Urinary bladder (tissue), 4 donors: ENCODE measurements around the gene PALD1. TPM values are rescaled to one million over a fixed set of nuclear protein-coding genes. Genes with fewer than 3 reads are reported as not detected.
A peak's percentile ranks its signal among the peaks of the same experiment; 100 is the strongest.

ENCODE experiments used
- DNase-seq: peaks from one replicate; pipeline ENCODE4 v3.0.0-alpha.2; 2015; ENCODE audit errors: extremely low spot score
- H3K27ac ChIP-seq: one replicate; pipeline ENCODE4 v1.5.1; 2013; ENCODE audit warnings: low read depth, mild to moderate bottlenecking, moderate library complexity
- H3K36me3 ChIP-seq: one replicate; pipeline ENCODE4 v1.6.1; 2013; ENCODE audit warnings: mild to moderate bottlenecking, moderate library complexity; ENCODE audit not compliant: insufficient read depth
- H3K4me1 ChIP-seq: one replicate; pipeline ENCODE4 v1.6.1; 2013; ENCODE audit warnings: mild to moderate bottlenecking, moderate library complexity; ENCODE audit not compliant: insufficient read depth
- H3K4me3 ChIP-seq: one replicate; pipeline ENCODE4 v1.5.1; 2013; ENCODE audit warnings: low read depth, low read length
- WGBS: extraction: QIAGEN DNeasy Blood & Tissue Kit; methylation state at CpG from one replicate; pipeline ENCODE4 v1.1.7; 2013; 5-methylcytosine and 5-hydroxymethylcytosine counted together
- polyA plus RNA-seq: library from polyadenylated mRNA; stranded (reverse); fragments of 200-250 nt; gene quantifications from one replicate; pipeline ENCODE4 v1.2.3, GENCODE V29; 2013
- total RNA-seq: library from RNA; depleted of rRNA; stranded (reverse); fragments of >200 nt; gene quantifications from one replicate; pipeline ENCODE4 v1.2.3, GENCODE V29; 2014
- donor health status: healthy with polysubstance abuse.
- donor health status: healthy.

The PALD1 gene
- total and polyA plus RNA-seq, 2 donors: 5.7 to 10.2 TPM

DNA sequence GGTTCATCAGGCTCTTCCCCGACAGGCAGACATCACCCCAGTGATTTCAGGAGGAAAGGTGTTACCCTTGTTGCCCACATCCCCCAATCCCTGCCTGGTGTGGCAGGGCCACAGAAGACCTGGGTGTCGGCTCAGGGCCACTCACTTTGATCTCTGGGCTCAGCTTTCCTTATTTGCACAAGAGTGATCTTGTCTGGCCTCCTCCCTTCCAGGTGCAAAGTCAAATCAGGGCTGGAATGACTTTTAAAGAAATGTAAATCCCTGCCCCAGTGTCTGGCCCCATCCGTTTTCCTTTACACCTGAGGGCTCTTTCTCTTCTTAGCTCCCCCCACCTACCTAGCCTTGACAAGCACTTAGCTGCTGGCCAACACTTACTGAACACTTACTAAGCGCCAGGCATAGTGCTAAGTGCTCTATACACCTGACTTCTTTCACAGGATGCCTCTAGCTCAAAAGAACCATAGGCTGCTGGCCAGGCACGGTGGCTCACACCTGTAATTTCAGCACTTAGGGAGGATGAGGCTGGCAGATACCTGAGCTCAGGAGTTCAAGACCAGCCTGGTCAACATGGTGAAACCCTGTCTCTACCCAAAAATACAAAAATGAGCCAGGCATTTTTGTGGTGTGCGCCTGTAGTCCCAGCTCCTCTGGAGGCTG is 36.1 kb upstream of the PALD1 start:
- 90% methylated on average over 6 of the region's 6 CpGs for WGBS
- H3K4me3 ChIP-seq: no peak overlapping the region
- DNase-seq: no peak
- no peak overlapping the region for H3K27ac ChIP-seq
- no peaks in the 10 kb centered on the region for H3K36me3 ChIP-seq
- no peaks in the 10 kb centered on the region for H3K4me1 ChIP-seq

DNA sequence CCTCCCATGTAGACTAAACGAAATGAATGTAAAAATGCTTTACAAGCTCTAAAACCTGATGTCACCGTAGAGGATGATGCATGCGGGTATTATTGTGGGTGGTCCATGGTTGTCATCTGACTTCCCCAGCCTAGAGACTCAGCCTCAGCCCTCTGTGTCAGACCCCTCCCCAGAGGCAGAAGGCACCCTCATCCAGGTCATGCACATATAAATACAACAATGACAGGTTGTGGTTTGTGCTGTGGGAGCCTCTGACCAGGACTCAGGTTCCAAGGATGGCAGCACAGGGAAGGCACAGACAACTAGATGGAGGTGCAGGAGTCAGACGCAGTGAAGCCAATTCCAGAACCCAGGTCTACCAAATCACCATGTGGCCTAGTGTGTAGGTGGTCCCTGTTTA is 33.8 kb upstream of the PALD1 start:
- Histone ChIP-seq H3K36me3 (no peaks in the 10 kb centered on the region), H3K4me3 (no peak overlapping the region), H3K4me1 (no peaks in the 10 kb centered on the region), H3K27ac (no peak overlapping the region)
- WGBS: 81% methylated on average over 4 of the region's 4 CpGs
- no peak for DNase-seq

DNA sequence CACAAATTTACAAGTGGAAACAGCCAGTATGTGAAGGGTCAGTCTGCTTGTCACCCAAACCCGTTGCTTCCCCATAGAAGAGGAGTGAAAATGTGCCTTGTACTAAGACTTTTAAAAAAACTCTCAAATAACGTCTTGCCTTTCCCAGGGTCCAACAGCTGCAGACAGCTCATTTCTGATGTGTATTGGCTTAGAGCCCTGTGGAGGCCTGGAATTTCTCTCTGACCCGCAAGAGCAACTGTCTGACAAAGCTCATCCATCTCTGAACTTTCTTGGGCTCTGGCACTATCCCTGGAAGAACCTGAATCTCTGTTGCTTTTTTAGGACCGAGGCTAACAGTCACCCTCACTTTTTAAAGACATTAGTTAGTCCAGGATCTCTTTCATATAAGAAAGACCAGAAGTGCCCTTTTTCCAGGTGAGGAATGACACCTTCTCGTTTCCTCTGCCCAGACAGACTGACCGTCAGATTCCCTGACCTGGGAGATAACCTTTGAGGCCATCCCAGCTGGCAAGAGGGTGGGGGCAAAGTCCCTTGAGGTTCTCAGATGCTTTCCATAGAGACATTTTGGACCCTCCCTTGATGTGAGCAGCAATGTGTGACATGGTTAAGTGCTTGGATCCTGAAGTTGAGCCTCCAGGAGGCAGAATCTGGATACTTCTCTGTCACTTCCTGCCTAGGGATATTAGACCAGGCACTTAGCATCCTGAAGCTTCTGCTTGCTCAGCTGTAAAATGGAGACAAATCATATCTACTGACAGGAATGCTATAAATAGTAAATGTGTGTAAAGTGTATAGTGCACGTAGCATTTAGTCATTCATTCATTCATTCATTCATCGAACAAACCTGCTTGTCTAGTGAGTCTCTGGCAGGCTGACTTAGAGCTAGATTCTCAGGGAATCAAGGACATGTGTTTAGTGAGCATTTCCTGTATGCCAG is 32.6 kb upstream of the PALD1 start:
- no peak overlapping the region for H3K27ac ChIP-seq
- no peak for DNase-seq
- 42% methylated on average over 8 of the region's 8 CpGs for WGBS

DNA sequence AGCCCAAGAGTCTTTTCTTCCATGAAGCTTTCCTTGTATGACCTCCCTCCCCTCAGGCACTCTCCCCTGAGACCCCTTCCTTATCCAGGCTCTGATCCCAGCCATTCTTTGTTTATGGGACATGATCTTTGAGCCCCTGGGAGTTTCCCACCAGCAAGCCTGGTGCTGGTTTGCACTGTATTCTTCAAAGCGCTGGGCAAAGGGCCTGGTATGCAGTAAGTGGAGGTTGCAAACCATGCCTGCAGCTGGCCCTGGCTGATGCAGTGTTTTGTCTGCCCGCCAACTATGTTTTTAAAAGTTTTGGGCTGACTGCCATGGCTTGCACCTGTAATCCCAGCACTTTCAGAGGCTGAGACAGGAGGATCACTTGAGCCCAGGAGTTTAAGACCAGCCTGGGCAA is 30.3 kb upstream of the PALD1 start:
- 75% methylated on average over 2 of the region's 2 CpGs for WGBS
- Histone ChIP-seq H3K4me1 (no peaks in the 10 kb centered on the region), H3K36me3 (no peaks in the 10 kb centered on the region), H3K4me3 (no peak overlapping the region), H3K27ac (no peak overlapping the region)
- no peak for DNase-seq

More for the DNA sequence above, 32.6 kb upstream of the PALD1 start:
- no peak overlapping the region for H3K4me3 ChIP-seq
- H3K4me1 ChIP-seq: no peaks in the 10 kb centered on the region
- no peaks in the 10 kb centered on the region for H3K36me3 ChIP-seq

DNA sequence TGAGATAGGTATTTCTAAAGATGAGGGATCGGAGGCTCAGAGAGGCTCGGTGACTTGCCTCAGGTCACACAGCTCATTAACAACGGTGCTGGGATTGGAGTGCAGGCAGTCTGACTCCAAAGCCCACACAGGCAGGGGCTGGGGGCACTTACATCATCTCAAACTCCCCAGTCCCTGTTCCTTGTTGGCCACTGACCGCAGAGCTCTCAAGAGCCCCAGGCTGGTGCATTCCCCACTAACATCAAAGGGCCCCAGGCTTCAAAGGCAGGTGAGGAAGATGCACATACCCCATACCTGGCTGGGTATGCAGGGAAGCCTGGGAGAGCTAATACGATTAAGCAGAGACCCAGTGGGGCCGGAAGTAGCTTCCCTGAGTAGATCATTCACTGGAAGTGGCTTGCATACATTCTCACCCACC is 23.3 kb upstream of the PALD1 start:
- H3K4me1 ChIP-seq: no peaks in the 10 kb centered on the region
- H3K27ac ChIP-seq: no peak overlapping the region
- H3K4me3 ChIP-seq: no peak overlapping the region
- no peak for DNase-seq
- H3K36me3 ChIP-seq: no peaks in the 10 kb centered on the region
- WGBS: 70% methylated on average over 6 of the region's 6 CpGs

DNA sequence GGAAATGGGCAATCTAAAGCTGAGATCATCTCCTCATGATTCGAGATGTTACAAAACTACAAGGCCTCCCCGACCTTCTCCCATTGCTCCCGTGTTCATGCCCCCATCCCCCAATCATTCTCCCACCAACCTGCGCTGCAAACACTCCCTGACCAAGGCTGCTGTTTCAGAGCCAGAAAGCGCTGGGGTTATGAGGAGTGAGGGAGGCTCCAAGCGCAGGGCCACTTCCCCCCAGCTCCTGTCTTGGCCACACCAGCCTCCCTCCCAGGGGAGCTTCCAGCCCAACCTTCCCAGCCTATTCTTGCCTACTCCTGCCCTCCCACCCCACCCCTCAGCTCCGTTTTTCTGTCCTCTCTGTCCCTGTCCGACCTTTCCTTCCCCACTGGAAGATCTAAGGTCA is 22.4 kb upstream of the PALD1 start:
- Histone ChIP-seq H3K27ac (no peak overlapping the region), H3K4me3 (no peak overlapping the region), H3K36me3 (no peaks in the 10 kb centered on the region), H3K4me1 (no peaks in the 10 kb centered on the region)
- DNase-seq: no peak
- WGBS: 71% methylated on average over 8 of the region's 8 CpGs

DNA sequence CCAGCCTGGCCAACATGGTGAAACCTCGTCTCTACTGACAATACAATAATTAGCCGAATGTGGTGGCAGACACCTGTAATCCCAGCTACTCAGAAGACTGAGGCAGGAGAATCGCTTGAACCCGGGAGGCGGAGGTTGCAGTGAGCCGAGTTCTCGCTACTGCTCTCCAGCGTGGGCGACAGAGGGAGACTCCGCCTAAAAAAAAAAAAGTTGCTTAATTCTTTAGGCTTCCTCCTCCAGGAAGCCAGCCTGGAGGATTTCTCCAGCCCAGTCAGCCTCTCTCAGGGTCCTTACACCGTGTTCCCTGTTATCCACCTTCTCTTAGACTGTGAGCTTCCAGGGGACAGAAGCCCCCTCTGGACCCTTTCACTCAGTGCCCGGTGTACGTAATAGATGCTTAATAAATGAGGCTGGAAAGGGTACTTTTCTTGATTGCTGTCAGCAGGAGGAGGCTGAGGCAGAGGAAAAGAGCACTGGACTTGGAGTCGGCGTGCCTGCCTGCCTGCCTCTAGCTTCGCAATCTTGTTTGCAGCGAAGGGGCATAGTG is 20.7 kb upstream of the PALD1 start:
- Histone ChIP-seq H3K4me3 (no peak overlapping the region), H3K27ac (no peak overlapping the region), H3K4me1 (no peaks in the 10 kb centered on the region), H3K36me3 (no peaks in the 10 kb centered on the region)
- DNase-seq: no peak
- WGBS: 66% methylated on average over 17 of the region's 17 CpGs

DNA sequence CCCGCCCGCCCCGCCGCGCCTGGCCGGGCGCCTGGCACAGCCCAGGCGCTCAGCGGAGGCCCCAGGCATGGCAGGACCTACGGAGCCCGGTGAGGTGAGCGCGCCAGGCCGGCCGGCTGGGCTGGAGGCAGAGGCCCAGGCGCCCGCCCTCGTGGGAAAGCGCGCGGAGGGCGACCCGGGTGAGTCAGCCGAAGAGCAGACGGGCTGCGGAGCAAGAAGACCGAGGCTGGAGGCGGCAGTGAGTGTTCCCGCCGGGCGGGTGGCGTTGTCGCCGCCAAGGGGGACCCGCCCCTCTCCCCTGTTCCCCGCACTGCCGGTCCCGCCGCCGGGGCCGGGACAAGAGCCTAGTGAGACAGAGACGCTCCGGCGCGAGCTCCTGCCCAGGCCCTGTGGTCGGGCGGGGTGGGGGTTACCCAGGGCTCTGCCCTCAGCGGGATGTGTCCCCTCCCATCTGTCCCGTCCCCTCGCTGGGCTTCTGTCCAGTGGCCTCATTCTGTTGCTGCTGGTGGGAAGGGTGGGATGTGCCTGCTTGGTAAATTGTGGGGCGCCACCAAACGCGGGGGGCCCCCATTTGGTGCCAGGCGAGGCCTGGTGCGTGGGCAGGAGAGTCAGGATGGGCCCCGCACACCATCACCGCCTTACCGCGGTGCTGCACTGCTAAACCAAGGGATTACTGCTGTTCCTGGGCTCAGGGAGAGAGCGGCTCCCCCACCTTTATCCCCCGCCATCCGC is 20.1 kb upstream of the PALD1 start:
- peak overlapping the region; percentile 28 for H3K27ac ChIP-seq
- DNase-seq: no peak
- H3K4me3 ChIP-seq: peak overlapping the region; percentile 27
- WGBS: 9% methylated on average over 62 of the region's 62 CpGs
- H3K36me3 ChIP-seq: no peaks in the 10 kb centered on the region
- no peaks in the 10 kb centered on the region for H3K4me1 ChIP-seq

DNA sequence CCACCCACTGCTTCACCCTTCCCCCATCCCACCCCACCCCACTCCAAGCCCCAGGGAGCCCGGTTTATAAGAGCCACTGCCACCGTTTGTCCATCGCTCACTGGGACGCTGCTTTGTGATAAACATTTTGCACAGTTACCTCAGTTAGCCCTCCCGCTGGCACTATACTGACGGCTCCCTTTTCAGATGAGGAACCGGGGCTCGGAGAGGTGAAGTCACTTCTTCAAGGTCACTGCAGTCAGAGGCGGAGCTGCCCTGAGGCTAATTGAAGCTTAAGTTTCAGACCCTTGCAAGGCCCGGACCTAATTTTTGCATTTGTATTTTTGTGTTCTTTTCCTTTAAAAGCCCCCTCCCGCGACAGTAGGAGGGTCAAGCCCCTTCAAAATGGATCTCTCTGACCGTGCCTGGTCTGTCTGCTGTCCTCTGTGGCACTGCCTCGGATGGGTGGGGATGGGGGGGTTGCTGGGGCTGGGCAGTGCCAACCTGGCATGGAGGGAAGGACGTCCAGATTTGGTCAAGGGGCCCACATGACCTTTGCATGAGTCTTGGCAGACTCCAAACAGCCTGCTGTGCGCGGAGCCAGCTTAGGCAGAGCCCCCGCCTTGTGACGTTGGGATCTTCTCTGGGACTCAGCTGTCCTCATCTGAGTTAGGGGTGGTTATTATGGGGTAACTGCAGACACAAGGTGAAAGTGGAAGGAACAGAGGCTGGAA is 19.4 kb upstream of the PALD1 start:
- no peak for DNase-seq
- Histone ChIP-seq H3K36me3 (no peaks in the 10 kb centered on the region), H3K27ac (no peak overlapping the region), H3K4me3 (no peak overlapping the region), H3K4me1 (no peaks in the 10 kb centered on the region)
- 46% methylated on average over 19 of the region's 19 CpGs for WGBS

DNA sequence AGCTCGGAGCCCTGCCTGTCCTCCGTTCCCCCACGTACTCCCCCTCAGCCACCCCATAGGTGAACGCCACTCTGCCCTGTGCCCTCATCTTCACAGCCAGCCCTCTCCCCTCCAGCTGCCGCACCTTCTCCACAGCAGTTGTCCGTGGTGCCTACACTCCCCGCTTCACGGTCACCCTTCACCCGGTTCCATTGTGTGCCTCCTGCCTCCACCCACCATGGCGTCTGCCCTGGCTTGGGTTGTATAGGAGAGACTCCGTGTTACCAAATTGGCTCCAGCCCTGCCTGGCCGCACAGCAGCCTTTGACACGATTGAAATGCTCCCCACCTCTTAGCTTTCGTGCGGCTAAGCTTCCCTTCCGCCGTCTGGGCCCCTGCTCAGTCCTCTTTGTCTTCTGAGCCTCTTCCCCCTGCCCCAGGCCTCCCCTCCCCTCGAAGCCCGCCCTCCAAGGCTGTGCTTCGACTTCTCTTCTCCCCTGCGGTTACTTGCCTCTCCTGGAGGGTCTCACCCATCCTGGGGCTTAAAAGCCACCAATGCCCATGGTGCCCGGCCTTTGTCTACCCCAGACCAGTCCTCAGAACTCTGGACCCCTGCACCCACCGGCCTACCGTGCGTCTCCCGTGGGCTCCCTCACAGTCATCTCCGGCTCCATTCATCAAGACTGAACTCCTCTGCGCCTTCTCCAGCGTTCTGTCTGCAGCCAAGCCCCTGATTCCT is 18.6 kb upstream of the PALD1 start:
- H3K4me3 ChIP-seq: no peak overlapping the region
- H3K27ac ChIP-seq: no peak overlapping the region
- WGBS: 87% methylated on average over 29 of the region's 29 CpGs
- H3K36me3 ChIP-seq: no peaks in the 10 kb centered on the region
- no peaks in the 10 kb centered on the region for H3K4me1 ChIP-seq
- DNase-seq: no peak

DNA sequence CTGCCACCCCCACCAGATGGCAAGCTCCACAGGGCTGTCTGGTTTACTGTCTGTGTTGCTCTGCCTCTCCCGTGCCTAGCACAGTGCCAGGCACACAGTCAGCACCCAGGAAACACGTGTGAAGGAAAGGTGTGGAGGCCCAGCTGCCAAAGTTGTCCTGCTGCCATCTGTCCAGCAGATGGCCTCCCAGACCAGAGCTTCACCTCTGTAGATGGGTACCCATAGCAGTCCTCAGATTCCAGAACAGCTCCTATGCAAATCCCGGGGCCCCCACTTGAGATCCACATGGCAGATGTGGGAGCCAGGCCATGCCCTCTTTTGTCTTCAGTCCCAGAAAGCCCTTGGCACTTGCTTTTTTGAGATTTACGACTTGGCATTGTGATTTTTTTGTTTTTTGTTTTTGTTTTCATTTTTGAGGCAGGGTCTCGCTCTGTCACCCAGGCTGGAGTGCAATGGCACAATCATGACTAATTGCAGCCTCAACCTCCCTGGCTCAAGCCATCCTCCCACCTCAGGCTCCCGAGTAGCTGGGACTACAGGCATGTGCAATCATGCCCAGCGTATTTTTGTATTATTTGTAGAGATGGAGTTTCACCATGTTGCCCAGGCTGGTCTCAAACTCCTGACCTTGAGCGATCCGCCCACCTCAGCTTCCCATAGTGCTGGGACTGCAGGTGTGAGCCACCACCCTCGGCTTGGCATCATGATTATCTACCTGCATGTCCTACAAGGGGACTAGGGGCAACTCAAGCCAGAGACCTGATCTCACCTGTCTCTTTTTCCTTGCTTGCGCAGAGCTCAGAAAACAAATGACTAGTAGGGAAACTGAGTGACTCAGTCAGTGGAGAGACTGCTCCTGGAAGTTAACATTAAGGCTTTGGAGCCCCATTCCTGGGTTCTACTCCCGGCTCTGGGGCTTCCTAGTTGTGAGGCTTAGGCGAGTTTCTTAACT is 16.9 kb upstream of the PALD1 start:
- Histone ChIP-seq H3K4me3 (no peak overlapping the region), H3K36me3 (no peaks in the 10 kb centered on the region), H3K4me1 (no peaks in the 10 kb centered on the region), H3K27ac (no peak overlapping the region)
- DNase-seq: no peak
- WGBS: 57% methylated on average over 13 of the region's 13 CpGs
